Cardiac muscle cell (in vitro differentiated cells and primary cell): ENCODE measurements around the gene CARD8. TPM values are rescaled to one million over a fixed set of nuclear protein-coding genes. Genes with fewer than 3 reads are reported as not detected.

ENCODE experiments used
- DNase-seq, 2 donors: peaks; one replicate each; pipeline versions ENCODE4 v3.0.0 to v3.0.0-alpha.2; 2010 to 2017; ENCODE audit warnings: low read depth in 1 of 2, low spot score in 1 of 2
- H3K27ac ChIP-seq: fragments of 200-600 bp; sonication (generic); 2 replicates; pipeline ENCODE4 v1.5.1; 2016
- H3K27me3 ChIP-seq: fragments of 200-600 bp; sonication (generic); 2 replicates; pipeline ENCODE4 v1.6.0; 2016; ENCODE audit warnings: control low read depth
- H3K36me3 ChIP-seq: fragments of 200-600 bp; sonication (generic); 2 replicates; pipeline ENCODE4 v1.5.1; 2016; ENCODE audit warnings: control low read depth
- H3K4me1 ChIP-seq: fragments of 200-600 bp; sonication (generic); 2 replicates; pipeline ENCODE4 v1.8.1; 2017; ENCODE audit warnings: low read depth, mild to moderate bottlenecking, mixed run types
- H3K4me3 ChIP-seq: fragments of 200-600 bp; sonication (generic); 2 replicates; pipeline ENCODE4 v1.5.1; 2016; ENCODE audit warnings: mild to moderate bottlenecking
- H3K9me3 ChIP-seq: fragments of 200-600 bp; sonication (generic); 2 replicates; pipeline ENCODE4 v1.5.1; 2017; ENCODE audit warnings: low read depth, mild to moderate bottlenecking, control low read depth
- polyA plus RNA-seq: library from polyadenylated mRNA; unstranded; fragments of >200 nt; fragmentation: Nextera tagmentation; extraction: Ambion mirVana; gene quantifications from 2 replicates; pipeline ENCODE4 v1.2.1, GENCODE V29; 2016
- total RNA-seq: library from RNA; depleted of rRNA; stranded (reverse); fragments of >200 nt; gene quantifications from 2 replicates; pipeline ENCODE4 v1.2.3, GENCODE V29; 2016
- TF ChIP-seq, protein P1 (sequence below): IDR thresholded peaks from 2 replicates; pipeline ENCODE4 v1.5.1; 2012; ENCODE audit warnings: low read depth, mild to moderate bottlenecking, low read length

Gene CARD8
- total and polyA plus RNA-seq, 2 experiments from 2014 or later: 19.1 to 57.6 TPM

DNA sequence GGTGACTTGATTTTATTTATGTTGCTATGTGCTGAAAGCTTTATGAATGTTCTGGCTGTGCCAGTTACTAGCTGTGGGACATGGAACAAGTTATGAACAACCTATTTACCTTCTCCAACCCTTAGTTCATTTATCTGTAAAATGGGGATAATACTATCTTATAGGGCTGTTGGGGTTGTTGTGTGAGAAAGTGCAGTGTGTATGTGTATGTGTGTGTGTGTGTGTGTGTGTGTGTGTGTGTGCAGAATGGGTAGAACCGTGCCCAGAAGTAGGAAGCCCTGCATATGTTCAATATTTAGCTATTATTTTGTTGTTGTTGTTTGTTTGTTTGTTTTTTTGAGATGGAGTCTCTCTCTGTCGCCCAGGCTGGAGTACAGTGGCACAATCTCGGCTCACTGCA lies 64.8 kb downstream of the CARD8 start:
- DNase-seq: no peak
- TF ChIP-seq, protein P1, sequence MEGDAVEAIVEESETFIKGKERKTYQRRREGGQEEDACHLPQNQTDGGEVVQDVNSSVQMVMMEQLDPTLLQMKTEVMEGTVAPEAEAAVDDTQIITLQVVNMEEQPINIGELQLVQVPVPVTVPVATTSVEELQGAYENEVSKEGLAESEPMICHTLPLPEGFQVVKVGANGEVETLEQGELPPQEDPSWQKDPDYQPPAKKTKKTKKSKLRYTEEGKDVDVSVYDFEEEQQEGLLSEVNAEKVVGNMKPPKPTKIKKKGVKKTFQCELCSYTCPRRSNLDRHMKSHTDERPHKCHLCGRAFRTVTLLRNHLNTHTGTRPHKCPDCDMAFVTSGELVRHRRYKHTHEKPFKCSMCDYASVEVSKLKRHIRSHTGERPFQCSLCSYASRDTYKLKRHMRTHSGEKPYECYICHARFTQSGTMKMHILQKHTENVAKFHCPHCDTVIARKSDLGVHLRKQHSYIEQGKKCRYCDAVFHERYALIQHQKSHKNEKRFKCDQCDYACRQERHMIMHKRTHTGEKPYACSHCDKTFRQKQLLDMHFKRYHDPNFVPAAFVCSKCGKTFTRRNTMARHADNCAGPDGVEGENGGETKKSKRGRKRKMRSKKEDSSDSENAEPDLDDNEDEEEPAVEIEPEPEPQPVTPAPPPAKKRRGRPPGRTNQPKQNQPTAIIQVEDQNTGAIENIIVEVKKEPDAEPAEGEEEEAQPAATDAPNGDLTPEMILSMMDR: no peak
- Histone ChIP-seq H3K4me1 (no peaks in the 10 kb centered on the region), H3K27me3 (no peaks in the 10 kb centered on the region), H3K9me3 (no peaks in the 10 kb centered on the region), H3K27ac (no peak overlapping the region), H3K36me3 (peaks cover 2% of the 10 kb centered on the region), H3K4me3 (no peak overlapping the region)

- Histone ChIP-seq H3K9me3 (no peaks in the 10 kb centered on the region), H3K4me3 (no peak overlapping the region), H3K27me3 (no peaks in the 10 kb centered on the region), H3K4me1 (no peaks in the 10 kb centered on the region), H3K36me3 (peaks cover 2% of the 10 kb centered on the region), H3K27ac (no peak overlapping the region)
- DNase-seq: peak; percentile 17 to 79
- TF ChIP-seq, protein P1: peak; percentile 16
Observed at GRCh38 chr19:48190288-48190884, 65.3 kb downstream of the CARD8 start.

- Histone ChIP-seq H3K27ac (no peak overlapping the region), H3K36me3 (peaks cover 2% of the 10 kb centered on the region), H3K4me3 (no peak overlapping the region), H3K27me3 (no peaks in the 10 kb centered on the region), H3K9me3 (no peaks in the 10 kb centered on the region), H3K4me1 (no peaks in the 10 kb centered on the region)
- TF ChIP-seq, protein P1: no peak
- DNase-seq: no peak
Observed at GRCh38 chr19:48186541-48186991, 69.1 kb downstream of the CARD8 start.

DNA sequence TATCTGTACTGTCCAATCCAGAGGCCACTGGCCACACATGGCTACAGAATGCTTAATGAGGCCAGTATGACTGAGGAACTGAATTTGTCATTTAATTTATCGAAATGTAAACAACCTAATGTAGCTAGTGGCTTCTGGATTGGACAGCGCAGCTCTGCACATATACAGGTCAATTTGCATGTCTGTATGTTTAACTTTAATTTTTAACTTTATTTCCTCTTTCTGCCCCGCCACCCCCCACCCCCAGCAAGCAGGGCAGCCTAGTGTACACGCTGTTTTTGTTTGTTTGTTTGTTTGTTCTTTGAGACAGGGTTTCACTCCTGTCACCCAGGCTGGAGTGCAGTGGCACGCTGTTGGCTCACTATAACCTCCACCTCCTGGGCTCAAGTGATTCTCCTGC lies 69.7 kb downstream of the CARD8 start:
- DNase-seq: no peak
- Histone ChIP-seq H3K36me3 (peaks cover 2% of the 10 kb centered on the region), H3K27me3 (no peaks in the 10 kb centered on the region), H3K4me3 (no peak overlapping the region), H3K27ac (no peak overlapping the region), H3K4me1 (no peaks in the 10 kb centered on the region), H3K9me3 (no peaks in the 10 kb centered on the region)
- TF ChIP-seq, protein P1: no peak

GRCh38 chr19:48183356-48183755 lies 72.4 kb downstream of the CARD8 start:
- H3K27me3 ChIP-seq: no peaks in the 10 kb centered on the region
- DNase-seq: no peak
- H3K36me3 ChIP-seq: no peaks in the 10 kb centered on the region
- H3K9me3 ChIP-seq: no peaks in the 10 kb centered on the region
- no peaks in the 10 kb centered on the region for H3K4me1 ChIP-seq
- no peak overlapping the region for H3K27ac ChIP-seq
- H3K4me3 ChIP-seq: no peak overlapping the region
- TF ChIP-seq, protein P1: no peak
